GM19240 (cell line): ENCODE data around the gene HSD3B2.
"Not testable (repeated sequence)": the region's sequence is repeated elsewhere in the genome, so short reads cannot be mapped to it uniquely, and the experiment has no call there.

Experiments used
- DNase-seq: peaks from one replicate; pipeline ENCODE4 v3.0.0; 2011; ENCODE audit warnings: low spot score; ENCODE audit not compliant: insufficient read length

HSD3B2 gene

GRCh38 chr1:119414950-119415349 is at the start of gene HSD3B2:
HSD3B2 (plus strand) TSS chr1:119415150; CDS start chr1:119415420, 270 bp downstream.
- no peak for DNase-seq

GRCh38 chr1:119366424-119366823 is 48.5 kb upstream of the HSD3B2 start:
- no peak for DNase-seq

DNA sequence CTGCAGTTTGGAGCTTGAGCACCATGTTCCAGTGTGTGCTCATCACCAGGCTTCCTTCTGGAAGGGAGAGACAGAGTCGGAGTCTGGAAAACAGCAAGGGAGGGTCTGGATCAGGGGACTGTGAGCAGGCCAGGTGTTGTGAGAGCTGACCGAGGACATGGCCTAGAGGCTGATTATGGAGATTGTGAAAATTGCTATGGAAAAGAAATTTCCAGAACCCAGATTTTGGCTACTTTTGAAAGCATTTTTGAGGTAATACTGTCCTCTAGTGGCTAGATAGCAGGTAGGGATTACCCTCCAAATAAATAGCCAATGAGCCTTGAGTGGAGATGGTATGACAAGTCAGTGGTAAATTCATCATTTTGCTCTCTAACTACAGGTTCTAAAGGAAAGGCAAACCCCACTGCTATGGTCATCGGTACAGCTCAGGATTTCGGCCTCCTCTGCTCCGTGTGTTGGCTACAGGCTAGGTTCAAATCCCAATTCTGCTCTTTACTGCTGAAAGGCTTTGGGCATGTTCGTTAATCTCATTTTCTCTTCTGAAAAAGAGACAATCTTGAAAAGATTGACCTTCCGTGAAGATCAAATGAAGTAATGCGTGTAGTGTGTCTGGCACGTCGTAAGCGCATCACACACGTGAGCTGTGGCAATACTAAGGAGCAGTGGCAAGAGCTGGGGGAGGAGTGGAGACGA is 47.4 kb upstream of the HSD3B2 start:
- DNase-seq, result no peak

DNA sequence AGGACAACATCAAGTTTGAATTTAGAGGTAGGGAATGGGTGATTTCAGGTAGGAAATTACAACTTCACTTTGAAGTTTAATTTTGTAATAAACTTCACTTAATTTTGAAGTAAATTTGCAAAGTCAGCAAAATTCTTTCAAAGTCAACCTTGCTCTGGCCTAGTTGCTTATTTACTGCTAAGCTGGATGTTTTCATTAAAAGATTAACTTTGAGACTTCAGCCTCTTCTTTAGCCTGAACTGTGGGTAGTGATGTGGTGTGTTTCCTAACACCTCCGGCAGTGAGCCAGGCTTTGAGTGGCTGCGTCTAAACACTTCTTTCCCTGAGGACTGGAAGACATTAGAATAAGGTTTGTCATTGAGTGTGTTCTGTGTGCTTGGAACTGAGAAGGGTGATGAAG is 46.4 kb upstream of the HSD3B2 start, which contains the start of gene HAO2:
Gene HAO2, plus strand, starts transcription at position 232 of the 400 bp plus-strand sequence. CDS start 12,301 bp downstream, outside the sequence.
- DNase-seq, result no peak

DNA sequence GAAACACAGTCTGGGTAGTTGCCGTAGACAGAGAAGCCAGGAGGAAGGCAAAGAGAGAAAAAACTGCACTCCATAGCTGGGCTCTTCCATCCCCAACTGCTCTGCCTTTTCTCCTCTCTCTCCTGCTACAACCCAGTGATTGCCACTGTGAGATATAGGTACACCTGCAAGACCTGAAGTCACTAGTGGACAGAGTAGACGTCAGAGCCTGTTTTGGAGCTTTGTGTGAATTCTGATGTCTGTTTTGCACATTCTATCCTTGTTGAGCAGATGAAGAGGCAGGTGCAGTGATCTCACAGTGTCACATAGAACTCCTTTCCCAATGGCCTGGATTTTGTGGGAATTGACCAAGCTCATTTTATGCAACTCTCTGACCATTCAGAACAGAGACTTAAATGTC is 44.2 kb upstream of the HSD3B2 start:
- no peak for DNase-seq

- DNase-seq, result no peak
Measured at GRCh38 chr1:119371815-119372214, 43.1 kb upstream of the HSD3B2 start.

- DNase-seq, result peak; percentile 52
Measured at GRCh38 chr1:119372503-119373086, 42.4 kb upstream of the HSD3B2 start.

DNA sequence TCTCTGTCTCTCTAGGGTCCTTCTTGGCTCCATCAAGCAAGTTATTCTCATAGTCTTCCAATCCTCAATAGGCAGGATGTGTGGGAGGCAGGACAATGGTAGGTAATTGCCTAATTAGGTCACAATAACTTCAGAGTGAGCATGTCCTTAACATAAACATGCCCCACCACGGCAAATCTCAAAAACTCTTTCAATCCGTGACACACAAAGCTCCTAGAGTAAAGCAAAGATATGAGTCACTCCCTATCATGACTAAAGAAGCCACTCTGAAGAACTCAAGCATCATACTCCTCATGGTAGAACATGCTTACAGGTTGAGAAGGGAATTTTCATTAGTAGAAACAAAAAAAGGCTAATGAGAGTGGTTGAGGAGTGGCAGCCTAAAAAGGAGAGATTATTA is 41.5 kb upstream of the HSD3B2 start:
- DNase-seq, result no peak

- no peak for DNase-seq
Measured at GRCh38 chr1:119374208-119374874, 40.6 kb upstream of the HSD3B2 start.

DNA sequence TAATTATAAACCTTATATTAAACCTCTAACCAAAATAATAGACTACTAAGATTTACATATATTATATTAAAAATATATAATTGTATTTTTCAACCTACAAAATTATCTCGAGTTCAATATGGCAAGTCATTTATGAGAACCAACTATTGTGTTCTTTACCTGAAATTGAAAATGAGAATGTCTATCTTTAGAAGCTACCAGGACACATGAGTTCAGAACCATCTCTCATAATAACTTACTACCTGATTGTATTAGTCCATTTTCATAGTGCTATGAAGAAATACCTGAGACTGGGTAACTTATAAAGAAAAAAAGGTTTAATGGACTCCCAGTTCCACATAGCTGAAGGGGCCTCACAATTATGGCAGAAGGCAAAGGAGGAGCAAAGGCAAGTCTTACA is 39.6 kb upstream of the HSD3B2 start:
- DNase-seq, result no peak

GRCh38 chr1:119376594-119376993 is 38.4 kb upstream of the HSD3B2 start:
- DNase-seq, result no peak

DNA sequence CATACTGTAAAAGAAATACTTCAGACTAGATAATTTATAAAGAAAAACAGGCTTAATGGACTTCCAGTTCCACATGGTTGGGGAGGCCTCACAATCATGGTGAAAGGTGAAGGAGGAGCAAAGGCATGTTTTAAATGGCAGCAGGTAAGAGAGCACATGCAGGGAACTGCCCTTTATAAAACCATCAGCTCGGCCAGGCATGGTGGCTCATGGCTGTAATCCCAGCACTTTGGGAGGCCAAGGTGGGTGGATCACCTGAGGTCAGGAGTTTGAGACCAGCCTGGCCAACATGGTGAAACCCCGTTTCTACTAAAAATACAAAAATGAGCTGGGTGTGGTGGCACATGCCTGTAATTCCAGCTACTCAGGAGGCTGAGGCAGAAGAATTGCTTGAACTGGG is 37.4 kb upstream of the HSD3B2 start:
- not testable (repeated sequence) for DNase-seq

GRCh38 chr1:119379117-119379516 is 35.8 kb upstream of the HSD3B2 start:
- DNase-seq, result no peak

- no peak for DNase-seq
Measured at GRCh38 chr1:119380304-119380703, 34.6 kb upstream of the HSD3B2 start.

DNA sequence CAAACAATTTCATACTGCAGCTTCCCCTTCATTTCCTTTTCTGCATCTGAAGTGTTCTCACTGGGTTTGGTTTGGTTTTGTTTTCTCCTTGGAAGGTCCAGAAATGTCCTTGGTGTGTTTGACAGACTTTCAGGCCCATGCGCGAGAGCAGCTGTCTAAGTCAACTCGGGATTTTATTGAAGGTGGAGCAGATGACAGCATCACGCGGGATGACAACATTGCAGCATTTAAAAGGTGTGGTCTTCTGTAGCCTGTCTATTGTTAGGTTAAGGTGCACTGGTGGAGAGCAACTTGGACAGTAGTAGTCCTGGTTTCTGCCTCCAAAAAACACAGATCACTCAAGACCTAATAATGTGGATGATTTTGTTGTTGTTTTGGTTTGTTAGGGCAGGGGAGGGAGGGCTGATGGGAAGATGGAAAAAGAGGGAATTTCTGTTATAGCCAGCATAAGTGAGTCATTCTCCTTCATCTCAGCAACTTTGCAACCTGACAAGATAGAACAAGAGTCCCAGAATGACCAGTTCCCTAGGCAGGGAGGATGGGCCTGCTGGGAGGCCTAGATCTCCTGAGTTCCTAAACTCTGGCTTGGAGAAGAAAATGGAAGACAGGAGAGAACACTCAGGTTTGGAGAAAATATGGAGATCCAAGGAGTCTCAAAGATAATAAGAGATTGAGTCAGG is 33.8 kb upstream of the HSD3B2 start:
- DNase-seq, result no peak

- no peak for DNase-seq
Measured at GRCh38 chr1:119384591-119384990, 30.4 kb upstream of the HSD3B2 start.

DNA sequence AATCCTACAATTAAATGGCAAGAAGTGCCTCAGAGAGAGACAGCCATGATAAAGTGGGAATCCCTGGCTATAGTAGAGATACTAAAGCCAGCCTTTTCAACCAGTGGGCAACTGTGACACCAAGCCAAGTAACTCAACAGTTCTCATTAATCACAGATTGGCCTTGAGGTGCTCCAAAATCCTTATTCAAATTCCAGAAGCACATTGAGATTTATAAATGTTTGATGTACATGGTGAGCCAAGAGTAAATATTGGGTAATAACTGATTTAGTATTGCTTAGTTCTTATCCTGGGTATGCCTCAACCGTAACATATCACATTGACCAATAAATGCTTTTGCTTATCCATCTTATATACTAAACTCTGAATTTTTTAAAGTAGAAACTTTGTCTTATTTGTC is 29.3 kb upstream of the HSD3B2 start:
- no peak for DNase-seq

GRCh38 chr1:119387858-119388257 is 27.1 kb upstream of the HSD3B2 start:
- DNase-seq, result no peak

GRCh38 chr1:119388450-119388849 is 26.5 kb upstream of the HSD3B2 start:
- no peak for DNase-seq

- DNase-seq, result no peak
Measured at GRCh38 chr1:119390526-119390925, 24.4 kb upstream of the HSD3B2 start.

GRCh38 chr1:119391749-119392148 is 23.2 kb upstream of the HSD3B2 start:
- no peak for DNase-seq

DNA sequence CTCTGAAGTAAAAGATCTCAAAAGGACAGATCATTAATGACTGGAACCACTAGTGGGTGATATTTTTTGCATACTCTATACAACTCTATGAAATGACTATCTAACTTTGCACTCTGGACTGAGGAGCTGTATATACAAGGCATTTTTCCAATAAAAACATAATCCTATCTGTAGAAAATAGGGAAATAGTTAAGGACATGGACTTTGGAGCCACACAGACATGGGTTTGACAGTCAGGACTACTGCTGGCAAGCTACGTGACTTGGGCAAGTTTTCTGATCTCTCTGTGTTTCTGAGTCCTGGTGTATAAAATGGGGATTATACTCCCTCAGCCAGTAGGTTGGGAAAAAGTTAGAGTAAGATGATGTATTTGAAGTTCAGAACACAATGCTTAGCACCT is 20.9 kb upstream of the HSD3B2 start:
- DNase-seq, result no peak
